ENCODE measurements around the gene GLIS1. TPM values are rescaled to one million over a fixed set of nuclear protein-coding genes. Genes with fewer than 3 reads are reported as not detected.
A peak's percentile ranks its signal among the peaks of the same experiment; 100 is the strongest.
"Not testable (repeated sequence)": the region's sequence is repeated elsewhere in the genome, so short reads cannot be mapped to it uniquely, and the experiment has no call there.

The GLIS1 gene
- total RNA-seq, 2 experiments from 2014 or later, result not detected

- DNase-seq; H3K36me3 Mint-ChIP-seq (ENCODE audit: low read depth); H3K4me3 Mint-ChIP-seq; CTCF ChIA-PET; H3K27ac Mint-ChIP-seq; H3K4me1 Mint-ChIP-seq; H3K9me3 Mint-ChIP-seq; H3K27me3 Mint-ChIP-seq; POLR2A ChIA-PET: not testable (repeated sequence)
Measured at GRCh38 chr1:53760497-53760896, 21.5 kb upstream of the GLIS1 start.

GRCh38 chr1:53755874-53756273 lies 16.9 kb upstream of the GLIS1 start:
- H3K27ac Mint-ChIP-seq, result no peak overlapping the region
- CTCF ChIA-PET, result no interaction called here

GRCh38 chr1:53754484-53755312 lies 15.7 kb upstream of the GLIS1 start:
- no peaks in the 10 kb centered on the region for H3K9me3 Mint-ChIP-seq
- peak; percentile 49 for DNase-seq
- H3K4me3 Mint-ChIP-seq, result no peak overlapping the region
- no peaks in the 10 kb centered on the region for H3K4me1 Mint-ChIP-seq
- no peaks in the 10 kb centered on the region for H3K27me3 Mint-ChIP-seq
- no peaks in the 10 kb centered on the region for H3K36me3 Mint-ChIP-seq (ENCODE audit: low read depth)
- no peak overlapping the region for H3K27ac Mint-ChIP-seq
- ChIA-PET POLR2A (no interaction called here), CTCF (interaction anchor here (0.8 to 1.0 kb wide), 4 partner anchors 10 to 270 kb away, joined by 3 to 8 read pairs (median 4); no protein-coding TSS in a partner anchor)

More at GRCh38 chr1:53755874-53756273, 16.9 kb upstream of the GLIS1 start:
- H3K9me3 Mint-ChIP-seq, result no peaks in the 10 kb centered on the region
- H3K36me3 Mint-ChIP-seq (ENCODE audit: low read depth), result no peaks in the 10 kb centered on the region
- no peak overlapping the region for H3K4me3 Mint-ChIP-seq
- POLR2A ChIA-PET, result no interaction called here
- H3K4me1 Mint-ChIP-seq, result no peaks in the 10 kb centered on the region
- H3K27me3 Mint-ChIP-seq, result no peaks in the 10 kb centered on the region
- DNase-seq, result no peak

GRCh38 chr1:53752281-53752680 lies 13.3 kb upstream of the GLIS1 start:
- no peak for DNase-seq
- ChIA-PET POLR2A (no interaction called here), CTCF (no interaction called here)
- Mint-ChIP-seq H3K36me3 (ENCODE audit: low read depth) (no peaks in the 10 kb centered on the region), H3K9me3 (no peaks in the 10 kb centered on the region), H3K4me1 (no peaks in the 10 kb centered on the region), H3K27ac (no peak overlapping the region), H3K27me3 (peaks cover 7% of the 10 kb centered on the region), H3K4me3 (no peak overlapping the region)

- H3K9me3 Mint-ChIP-seq, result no peaks in the 10 kb centered on the region
- no peak for DNase-seq
- no peaks in the 10 kb centered on the region for H3K36me3 Mint-ChIP-seq (ENCODE audit: low read depth)
- H3K4me1 Mint-ChIP-seq, result no peaks in the 10 kb centered on the region
- POLR2A ChIA-PET, result no interaction called here
- H3K27ac Mint-ChIP-seq, result no peak overlapping the region
- H3K4me3 Mint-ChIP-seq, result no peak overlapping the region
- CTCF ChIA-PET, result no interaction called here
- peaks cover 31% of the 10 kb centered on the region for H3K27me3 Mint-ChIP-seq
Measured at GRCh38 chr1:53747841-53748240, 8.9 kb upstream of the GLIS1 start.

GRCh38 chr1:53740621-53741105 lies 1.7 kb upstream of the GLIS1 start:
- Mint-ChIP-seq H3K27me3 (peaks cover 66% of the 10 kb centered on the region), H3K4me3 (no peak overlapping the region), H3K9me3 (no peaks in the 10 kb centered on the region), H3K36me3 (ENCODE audit: low read depth) (no peaks in the 10 kb centered on the region), H3K27ac (no peak overlapping the region), H3K4me1 (peaks cover 4% of the 10 kb centered on the region)
- DNase-seq, result no peak
- POLR2A ChIA-PET, result no interaction called here
- CTCF ChIA-PET, result interaction anchor here (0.5 kb wide), 1 partner anchor 57 kb away, joined by 3 read pairs; no protein-coding TSS in a partner anchor

- H3K27me3 Mint-ChIP-seq, result peaks cover 72% of the 10 kb centered on the region
- no peaks in the 10 kb centered on the region for H3K9me3 Mint-ChIP-seq
- H3K36me3 Mint-ChIP-seq (ENCODE audit: low read depth), result no peaks in the 10 kb centered on the region
- H3K4me3 Mint-ChIP-seq, result peak overlapping the region; percentile 58
- DNase-seq, result no peak
- H3K4me1 Mint-ChIP-seq, result peaks cover 4% of the 10 kb centered on the region
- ChIA-PET CTCF (interaction anchor here (1.0 kb wide), 1 partner anchor 40 kb away, joined by 4 read pairs; no protein-coding TSS in a partner anchor), POLR2A (no interaction called here)
- no peak overlapping the region for H3K27ac Mint-ChIP-seq
Measured at GRCh38 chr1:53738205-53739108, 507 bp downstream of the GLIS1 start.

- H3K4me1 Mint-ChIP-seq, result peaks cover 4% of the 10 kb centered on the region
- ChIA-PET POLR2A (no interaction called here), CTCF (interaction anchor here (0.8 to 1.0 kb wide), 2 partner anchors 12 to 41 kb away, joined by 3 to 4 read pairs; no protein-coding TSS in a partner anchor)
- no peak overlapping the region for H3K27ac Mint-ChIP-seq
- no peak overlapping the region for H3K4me3 Mint-ChIP-seq
- no peaks in the 10 kb centered on the region for H3K9me3 Mint-ChIP-seq
- no peaks in the 10 kb centered on the region for H3K36me3 Mint-ChIP-seq (ENCODE audit: low read depth)
- H3K27me3 Mint-ChIP-seq, result peaks cover 67% of the 10 kb centered on the region
- DNase-seq, result no peak
Measured at GRCh38 chr1:53737648-53738204, 1.2 kb downstream of the GLIS1 start.

GRCh38 chr1:53736290-53736689 lies 2.7 kb downstream of the GLIS1 start:
- H3K27me3 Mint-ChIP-seq, result peaks cover 65% of the 10 kb centered on the region
- ChIA-PET CTCF (no interaction called here), POLR2A (no interaction called here)
- H3K4me1 Mint-ChIP-seq, result peaks cover 4% of the 10 kb centered on the region
- H3K4me3 Mint-ChIP-seq, result no peak overlapping the region
- no peak overlapping the region for H3K27ac Mint-ChIP-seq
- no peaks in the 10 kb centered on the region for H3K36me3 Mint-ChIP-seq (ENCODE audit: low read depth)
- DNase-seq, result no peak
- no peaks in the 10 kb centered on the region for H3K9me3 Mint-ChIP-seq

GRCh38 chr1:53735681-53736080 lies 3.3 kb downstream of the GLIS1 start:
- Mint-ChIP-seq H3K27me3 (peaks cover 62% of the 10 kb centered on the region), H3K27ac (no peak overlapping the region), H3K36me3 (ENCODE audit: low read depth) (no peaks in the 10 kb centered on the region), H3K9me3 (no peaks in the 10 kb centered on the region), H3K4me3 (no peak overlapping the region), H3K4me1 (peaks cover 4% of the 10 kb centered on the region)
- ChIA-PET POLR2A (no interaction called here), CTCF (no interaction called here)
- DNase-seq, result no peak

- POLR2A ChIA-PET, result no interaction called here
- CTCF ChIA-PET, result no interaction called here
- H3K36me3 Mint-ChIP-seq (ENCODE audit: low read depth), result no peaks in the 10 kb centered on the region
- peaks cover 59% of the 10 kb centered on the region for H3K27me3 Mint-ChIP-seq
- no peak overlapping the region for H3K4me3 Mint-ChIP-seq
- H3K4me1 Mint-ChIP-seq, result peaks cover 4% of the 10 kb centered on the region
- H3K27ac Mint-ChIP-seq, result no peak overlapping the region
- H3K9me3 Mint-ChIP-seq, result no peaks in the 10 kb centered on the region
- no peak for DNase-seq
Measured at GRCh38 chr1:53735261-53735660, 3.7 kb downstream of the GLIS1 start.

- POLR2A ChIA-PET, result no interaction called here
- Mint-ChIP-seq H3K27me3 (peaks cover 54% of the 10 kb centered on the region), H3K36me3 (ENCODE audit: low read depth) (no peaks in the 10 kb centered on the region), H3K4me1 (peaks cover 4% of the 10 kb centered on the region), H3K4me3 (no peak overlapping the region), H3K9me3 (no peaks in the 10 kb centered on the region), H3K27ac (no peak overlapping the region)
- CTCF ChIA-PET, result no interaction called here
- DNase-seq, result no peak
Measured at GRCh38 chr1:53734650-53735211, 4.2 kb downstream of the GLIS1 start.
